Measurements from ENCODE around the gene KCNJ12. TPM values are rescaled to one million over a fixed set of nuclear protein-coding genes. Genes with fewer than 3 reads are reported as not detected.

Gene KCNJ12
- polyA plus RNA-seq, 2 of the 4 experiments (the other 2 are of a cell fraction): 0.34 to 0.44 TPM

DNA sequence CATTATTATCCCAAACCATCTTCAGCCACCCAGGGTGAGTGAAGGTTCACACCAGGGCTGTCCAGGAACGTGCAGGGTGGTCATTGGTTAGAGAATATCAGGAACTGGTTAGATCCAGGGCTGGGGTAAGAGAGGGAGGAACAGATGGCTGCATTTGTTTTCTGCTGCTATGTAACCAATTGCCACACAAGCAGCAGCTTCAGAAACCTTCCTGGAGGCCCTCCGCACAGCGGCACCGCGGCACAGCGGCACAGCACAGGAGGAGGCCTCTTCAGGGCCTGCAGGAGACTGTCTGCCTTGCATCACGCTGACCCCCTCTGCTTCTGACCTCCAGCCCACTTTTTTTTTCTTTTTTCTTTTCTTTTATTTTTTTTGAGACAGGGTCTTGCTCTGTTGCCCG, 86.1 kb downstream of the KCNJ12 start:
- POLR2A ChIA-PET: no interaction called here
- TF ChIP-seq BHLHE40 (IDR thresholded peaks at IDR 0.05; ENCODE audit: low read depth, low read length) (no peak), RNF2 (IDR thresholded peaks at IDR 0.05; ENCODE audit: borderline replicate concordance, low read depth) (no peak), HEYL (CRISPR knock-in tag; IDR thresholded peaks at IDR 0.05) (no peak), EP300 (IDR thresholded peaks at IDR 0.05) (no peak), EHF (CRISPR knock-in tag; IDR thresholded peaks at IDR 0.05) (no peak), ZC3H11A (IDR thresholded peaks at IDR 0.05) (no peak), HOXB13 (CRISPR knock-in tag; IDR thresholded peaks at IDR 0.05; ENCODE audit: low read depth) (no peak), POLR2AphosphoS2 (conservative IDR thresholded peaks at IDR 0.05; ENCODE audit: low read length) (no peak), MAFK (IDR thresholded peaks at IDR 0.05; ENCODE audit: partially characterized antibody) (no peak), ZNF302 (CRISPR knock-in tag; IDR thresholded peaks at IDR 0.05) (no peak), CEBPB (IDR thresholded peaks at IDR 0.05) (no peak), SREBF2 (IDR thresholded peaks at IDR 0.05) (no peak), EHMT2 (IDR thresholded peaks at IDR 0.05; ENCODE audit: low read depth) (no peak), HOXA7 (CRISPR knock-in tag; IDR thresholded peaks at IDR 0.05) (no peak), NR3C1 (IDR thresholded peaks at IDR 0.05) (no peak), FOSB (CRISPR knock-in tag; IDR thresholded peaks at IDR 0.05) (no peak)
- TF ChIP-seq, protein P1, sequence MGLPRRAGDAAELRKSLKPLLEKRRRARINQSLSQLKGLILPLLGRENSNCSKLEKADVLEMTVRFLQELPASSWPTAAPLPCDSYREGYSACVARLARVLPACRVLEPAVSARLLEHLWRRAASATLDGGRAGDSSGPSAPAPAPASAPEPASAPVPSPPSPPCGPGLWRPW (IDR thresholded peaks at IDR 0.05): no peak
- CTCF ChIA-PET: interaction anchor here (1.2 to 2.7 kb wide), 4 partner anchors 8 to 183 kb away, joined by 3 to 17 read pairs (median 7); no protein-coding TSS in a partner anchor
- no peak overlapping the region for H3K4me2 ChIP-seq
- WGBS (ENCODE audit: missing lambda C conversion rate): 71% methylated on average over 8 of the region's 8 CpGs
- DNase-seq (ENCODE audit: low read depth in 1 of 2, low spot score in 1 of 2) (no peak), ATAC-seq (no peak), FAIRE-seq (no peak)
- no peak overlapping the region for H3K4me3 ChIP-seq
- peaks cover 4% of the 10 kb centered on the region; the same call in 1 of the 3 replicates for H3K4me1 ChIP-seq
- H3K27ac ChIP-seq: no peak overlapping the region
- no peaks in the 10 kb centered on the region for H3K9me3 ChIP-seq

DNA sequence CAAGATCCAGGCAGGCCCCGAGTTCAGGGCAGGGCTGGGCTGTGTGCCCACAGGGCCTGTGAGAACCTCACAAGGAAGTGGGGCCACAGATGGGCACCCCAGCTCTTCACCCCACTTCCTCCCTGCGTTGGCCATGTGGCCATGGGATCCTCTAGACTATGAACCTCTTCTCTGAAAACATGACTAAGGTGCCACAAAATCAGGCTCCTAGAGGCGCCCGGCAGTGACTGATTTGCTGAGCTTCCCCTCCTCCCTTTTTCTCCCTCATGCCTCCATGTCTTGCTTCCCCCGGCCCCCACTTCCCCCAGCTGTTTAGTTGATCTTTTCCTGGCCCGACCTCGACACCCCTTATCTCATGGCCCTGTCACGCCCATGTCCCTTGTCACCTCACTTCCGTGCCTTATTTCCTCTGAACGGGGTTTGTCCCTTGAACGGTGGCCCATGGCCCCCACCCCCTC, 87.1 kb downstream of the KCNJ12 start:
- FAIRE-seq: no peak

DNA sequence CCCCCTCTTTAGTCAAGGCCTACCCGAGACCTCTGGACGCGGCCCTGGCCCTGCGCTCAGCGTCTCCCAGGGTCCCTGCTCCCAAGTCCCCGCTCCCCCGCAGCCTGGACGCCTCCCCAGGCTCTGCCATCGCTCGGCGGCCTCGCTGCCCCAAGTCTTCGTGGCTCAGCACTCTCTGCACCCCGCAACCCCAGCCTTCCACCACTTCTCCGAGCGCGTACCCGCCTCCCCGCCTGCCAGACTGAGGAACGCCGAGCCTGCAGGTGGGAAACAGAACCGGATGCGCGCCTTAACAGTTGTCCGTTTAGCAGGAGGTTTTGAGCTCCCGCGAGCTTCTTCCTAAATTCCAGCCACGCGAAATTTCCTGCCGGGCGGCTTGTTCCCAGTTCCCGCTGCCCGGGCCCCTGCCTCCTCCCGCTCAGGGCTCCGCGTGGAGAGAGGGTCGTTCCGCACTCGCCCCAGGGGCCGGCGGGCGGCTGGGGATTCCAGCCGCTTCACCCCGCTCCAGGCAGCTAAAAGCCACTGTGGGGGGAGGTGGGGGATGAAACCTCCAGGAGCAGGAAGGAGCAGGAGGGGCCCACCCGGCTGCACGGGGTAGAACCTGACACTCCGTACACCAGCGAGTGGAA, 87.7 kb downstream of the KCNJ12 start:
- no peak overlapping the region for H3K4me2 ChIP-seq
- CTCF ChIA-PET: interaction anchor here (0.8 to 1.4 kb wide), 3 partner anchors 10 to 49 kb away, joined by 3 to 5 read pairs (median 3); no protein-coding TSS in a partner anchor

More for the DNA sequence above, 87.1 kb downstream of the KCNJ12 start:
- WGBS (ENCODE audit: missing lambda C conversion rate): 73% methylated on average over 11 of the region's 11 CpGs
- Histone ChIP-seq H3K4me2 (no peak overlapping the region), H3K9me3 (no peaks in the 10 kb centered on the region), H3K4me3 (no peak overlapping the region), H3K27ac (no peak overlapping the region), H3K4me1 (no peaks in the 10 kb centered on the region)
- ATAC-seq: no peak
- ChIA-PET POLR2A (no interaction called here), CTCF (interaction anchor here (0.9 to 2.7 kb wide), 3 partner anchors 9 to 50 kb away, joined by 3 to 17 read pairs (median 5); no protein-coding TSS in a partner anchor)
- no peak for DNase-seq (ENCODE audit: low read depth in 1 of 2, low spot score in 1 of 2)
- TF ChIP-seq, protein P2, sequence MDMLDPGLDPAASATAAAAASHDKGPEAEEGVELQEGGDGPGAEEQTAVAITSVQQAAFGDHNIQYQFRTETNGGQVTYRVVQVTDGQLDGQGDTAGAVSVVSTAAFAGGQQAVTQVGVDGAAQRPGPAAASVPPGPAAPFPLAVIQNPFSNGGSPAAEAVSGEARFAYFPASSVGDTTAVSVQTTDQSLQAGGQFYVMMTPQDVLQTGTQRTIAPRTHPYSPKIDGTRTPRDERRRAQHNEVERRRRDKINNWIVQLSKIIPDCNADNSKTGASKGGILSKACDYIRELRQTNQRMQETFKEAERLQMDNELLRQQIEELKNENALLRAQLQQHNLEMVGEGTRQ (IDR thresholded peaks at IDR 0.05): no peak
- TF ChIP-seq, protein P3, sequence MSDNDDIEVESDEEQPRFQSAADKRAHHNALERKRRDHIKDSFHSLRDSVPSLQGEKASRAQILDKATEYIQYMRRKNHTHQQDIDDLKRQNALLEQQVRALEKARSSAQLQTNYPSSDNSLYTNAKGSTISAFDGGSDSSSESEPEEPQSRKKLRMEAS (IDR thresholded peaks at IDR 0.05): no peak
- TF ChIP-seq SREBF2 (IDR thresholded peaks at IDR 0.05): no peak
- no peak for TF ChIP-seq HOXB5 (CRISPR knock-in tag; IDR thresholded peaks at IDR 0.05)
- TF ChIP-seq CHD4 (IDR thresholded peaks at IDR 0.05; ENCODE audit: borderline replicate concordance): no peak

More for the DNA sequence above, 87.7 kb downstream of the KCNJ12 start:
- ATAC-seq (no peak), FAIRE-seq (no peak), DNase-seq (ENCODE audit: low read depth in 1 of 2, low spot score in 1 of 2) (no peak)
- Histone ChIP-seq H3K27ac (no peak overlapping the region), H3K4me1 (no peaks in the 10 kb centered on the region), H3K9me3 (no peaks in the 10 kb centered on the region), H3K4me3 (no peak overlapping the region)
- POLR2A ChIA-PET: no interaction called here
- TF ChIP-seq SREBF2 (IDR thresholded peaks at IDR 0.05): no peak
- no peak for TF ChIP-seq HOXB13 (CRISPR knock-in tag; IDR thresholded peaks at IDR 0.05; ENCODE audit: low read depth)
- TF ChIP-seq, protein P3 (IDR thresholded peaks at IDR 0.05): no peak
- no peak for TF ChIP-seq KDM5A (IDR thresholded peaks at IDR 0.05)
- TF ChIP-seq, protein P4, sequence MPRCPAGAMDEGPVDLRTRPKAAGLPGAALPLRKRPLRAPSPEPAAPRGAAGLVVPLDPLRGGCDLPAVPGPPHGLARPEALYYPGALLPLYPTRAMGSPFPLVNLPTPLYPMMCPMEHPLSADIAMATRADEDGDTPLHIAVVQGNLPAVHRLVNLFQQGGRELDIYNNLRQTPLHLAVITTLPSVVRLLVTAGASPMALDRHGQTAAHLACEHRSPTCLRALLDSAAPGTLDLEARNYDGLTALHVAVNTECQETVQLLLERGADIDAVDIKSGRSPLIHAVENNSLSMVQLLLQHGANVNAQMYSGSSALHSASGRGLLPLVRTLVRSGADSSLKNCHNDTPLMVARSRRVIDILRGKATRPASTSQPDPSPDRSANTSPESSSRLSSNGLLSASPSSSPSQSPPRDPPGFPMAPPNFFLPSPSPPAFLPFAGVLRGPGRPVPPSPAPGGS (IDR thresholded peaks at IDR 0.05): no peak
- TF ChIP-seq FOSL2 (IDR thresholded peaks at IDR 0.05): no peak
- no peak for TF ChIP-seq FOSL2 (CRISPR knock-in tag; IDR thresholded peaks at IDR 0.05)
- no peak for TF ChIP-seq HEYL (CRISPR knock-in tag; IDR thresholded peaks at IDR 0.05)
- no peak for TF ChIP-seq EHF (CRISPR knock-in tag; IDR thresholded peaks at IDR 0.05)
- TF ChIP-seq SMC3 (IDR thresholded peaks at IDR 0.05): no peak
- TF ChIP-seq GATA3 (IDR thresholded peaks at IDR 0.05; ENCODE audit: borderline replicate concordance): no peak
- TF ChIP-seq JUN (IDR thresholded peaks at IDR 0.05): no peak
- no peak for TF ChIP-seq RCOR1 (IDR thresholded peaks at IDR 0.05; ENCODE audit: low read depth, low read length)
- WGBS (ENCODE audit: missing lambda C conversion rate): 83% methylated on average over 47 of the region's 48 CpGs

All from A549 (cell line).